ENCODE results near the gene GPHN.

GRCh38 chr14:67131691-67132090 is 623.7 kb downstream of the GPHN start:
- TF ChIP-seq POLR2A (IDR thresholded peaks at IDR 0.05) (no peak), CTCF (IDR thresholded peaks at IDR 0.05) (no peak)

Data from right lobe of liver (tissue), 4 donors.